Parathyroid adenoma (tissue), 2 donors: ENCODE data around the gene CD1D.

Experiments
- H2AFZ ChIP-seq: fragments of 300-600 bp; sonication (generic); one replicate; pipeline ENCODE4 v1.7.0; 2017; ENCODE audit warnings: antibody characterized with exemption, mild to moderate bottlenecking
- H3K27ac ChIP-seq: fragments of 300-600 bp; sonication (generic); one replicate; pipeline ENCODE4 v1.7.0; 2017
- H3K27me3 ChIP-seq: fragments of 300-600 bp; sonication (generic); one replicate; pipeline ENCODE4 v1.7.0; 2017; ENCODE audit warnings: low read length; ENCODE audit not compliant: control insufficient read depth, insufficient read depth
- H3K36me3 ChIP-seq: fragments of 300-600 bp; sonication (generic); one replicate; pipeline ENCODE4 v1.7.0; 2017; ENCODE audit warnings: low read length; ENCODE audit not compliant: control insufficient read depth, insufficient read depth
- H3K4me1 ChIP-seq: fragments of 300-600 bp; sonication (generic); one replicate; pipeline ENCODE4 v1.7.0; 2017; ENCODE audit warnings: control low read depth
- H3K4me2 ChIP-seq: fragments of 300-600 bp; sonication (generic); one replicate; pipeline ENCODE4 v1.7.0; 2017; ENCODE audit warnings: low read length
- H3K4me3 ChIP-seq: fragments of 300-600 bp; sonication (generic); one replicate; pipeline ENCODE4 v1.7.0; 2017; ENCODE audit warnings: low read depth, low read length
- H3K79me2 ChIP-seq: fragments of 300-600 bp; sonication (generic); one replicate; pipeline ENCODE4 v1.7.0; 2017; ENCODE audit warnings: control low read depth
- H3K9ac ChIP-seq: fragments of 300-600 bp; sonication (generic); one replicate; pipeline ENCODE4 v1.7.0; 2017; ENCODE audit warnings: mild to moderate bottlenecking
- H3K9me3 ChIP-seq: fragments of 300-600 bp; sonication (generic); one replicate; pipeline ENCODE4 v1.7.0; 2017; ENCODE audit warnings: low read length; ENCODE audit not compliant: control insufficient read depth
- TF ChIP-seq, protein P1 (sequence below): fragments of 300-600 bp; sonication (generic); IDR thresholded peaks from one replicate; pipeline ENCODE4 v1.7.0; 2017; ENCODE audit warnings: antibody characterized with exemption, mild to moderate bottlenecking
- donor health status: primary hyperparathyroidism.

Gene CD1D

GRCh38 chr1:158186180-158186579 is 5.5 kb downstream of the CD1D start:
- H3K27ac ChIP-seq, result no peak overlapping the region
- H3K9ac ChIP-seq, result no peak overlapping the region
- no peak overlapping the region for H3K4me2 ChIP-seq
- no peak overlapping the region for H2AFZ ChIP-seq
- no peak overlapping the region for H3K4me3 ChIP-seq
- H3K4me1 ChIP-seq, result no peaks in the 10 kb centered on the region
- no peaks in the 10 kb centered on the region for H3K79me2 ChIP-seq
- no peaks in the 10 kb centered on the region for H3K27me3 ChIP-seq
- H3K9me3 ChIP-seq, result no peaks in the 10 kb centered on the region
- no peaks in the 10 kb centered on the region for H3K36me3 ChIP-seq
- TF ChIP-seq, protein P1, sequence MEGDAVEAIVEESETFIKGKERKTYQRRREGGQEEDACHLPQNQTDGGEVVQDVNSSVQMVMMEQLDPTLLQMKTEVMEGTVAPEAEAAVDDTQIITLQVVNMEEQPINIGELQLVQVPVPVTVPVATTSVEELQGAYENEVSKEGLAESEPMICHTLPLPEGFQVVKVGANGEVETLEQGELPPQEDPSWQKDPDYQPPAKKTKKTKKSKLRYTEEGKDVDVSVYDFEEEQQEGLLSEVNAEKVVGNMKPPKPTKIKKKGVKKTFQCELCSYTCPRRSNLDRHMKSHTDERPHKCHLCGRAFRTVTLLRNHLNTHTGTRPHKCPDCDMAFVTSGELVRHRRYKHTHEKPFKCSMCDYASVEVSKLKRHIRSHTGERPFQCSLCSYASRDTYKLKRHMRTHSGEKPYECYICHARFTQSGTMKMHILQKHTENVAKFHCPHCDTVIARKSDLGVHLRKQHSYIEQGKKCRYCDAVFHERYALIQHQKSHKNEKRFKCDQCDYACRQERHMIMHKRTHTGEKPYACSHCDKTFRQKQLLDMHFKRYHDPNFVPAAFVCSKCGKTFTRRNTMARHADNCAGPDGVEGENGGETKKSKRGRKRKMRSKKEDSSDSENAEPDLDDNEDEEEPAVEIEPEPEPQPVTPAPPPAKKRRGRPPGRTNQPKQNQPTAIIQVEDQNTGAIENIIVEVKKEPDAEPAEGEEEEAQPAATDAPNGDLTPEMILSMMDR, result no peak

GRCh38 chr1:158188611-158189010 is 7.9 kb downstream of the CD1D start:
- H3K9ac ChIP-seq, result no peak overlapping the region
- H3K4me1 ChIP-seq, result no peaks in the 10 kb centered on the region
- H3K27me3 ChIP-seq, result no peaks in the 10 kb centered on the region
- H3K36me3 ChIP-seq, result no peaks in the 10 kb centered on the region
- TF ChIP-seq, protein P1, result no peak
- no peaks in the 10 kb centered on the region for H3K9me3 ChIP-seq
- no peak overlapping the region for H3K27ac ChIP-seq
- no peak overlapping the region for H3K4me3 ChIP-seq
- H3K4me2 ChIP-seq, result no peak overlapping the region
- H3K79me2 ChIP-seq, result no peaks in the 10 kb centered on the region
- no peak overlapping the region for H2AFZ ChIP-seq

GRCh38 chr1:158189624-158190023 is 8.9 kb downstream of the CD1D start:
- Histone ChIP-seq H2AFZ (no peak overlapping the region), H3K4me3 (no peak overlapping the region), H3K27ac (no peak overlapping the region), H3K36me3 (no peaks in the 10 kb centered on the region), H3K4me1 (no peaks in the 10 kb centered on the region), H3K4me2 (no peak overlapping the region), H3K27me3 (no peaks in the 10 kb centered on the region), H3K79me2 (no peaks in the 10 kb centered on the region), H3K9me3 (no peaks in the 10 kb centered on the region), H3K9ac (no peak overlapping the region)
- TF ChIP-seq, protein P1, result no peak

GRCh38 chr1:158191299-158191698 is 10.6 kb downstream of the CD1D start:
- no peaks in the 10 kb centered on the region for H3K36me3 ChIP-seq
- H3K4me3 ChIP-seq, result no peak overlapping the region
- H3K27ac ChIP-seq, result no peak overlapping the region
- H3K4me2 ChIP-seq, result no peak overlapping the region
- TF ChIP-seq, protein P1, result no peak
- H3K27me3 ChIP-seq, result no peaks in the 10 kb centered on the region
- no peak overlapping the region for H2AFZ ChIP-seq
- H3K9me3 ChIP-seq, result no peaks in the 10 kb centered on the region
- H3K4me1 ChIP-seq, result no peaks in the 10 kb centered on the region
- H3K9ac ChIP-seq, result no peak overlapping the region
- H3K79me2 ChIP-seq, result no peaks in the 10 kb centered on the region

GRCh38 chr1:158196461-158196860 is 15.8 kb downstream of the CD1D start:
- Histone ChIP-seq H3K9ac (no peak overlapping the region), H3K79me2 (no peaks in the 10 kb centered on the region), H3K27me3 (no peaks in the 10 kb centered on the region), H2AFZ (no peak overlapping the region), H3K4me1 (no peaks in the 10 kb centered on the region), H3K4me3 (no peak overlapping the region), H3K27ac (no peak overlapping the region), H3K9me3 (no peaks in the 10 kb centered on the region), H3K36me3 (no peaks in the 10 kb centered on the region), H3K4me2 (no peak overlapping the region)
- TF ChIP-seq, protein P1, result no peak
